Uterus (tissue), 4 donors: ENCODE measurements around the gene TICAM2. TPM values are rescaled to one million over a fixed set of nuclear protein-coding genes. Genes with fewer than 3 reads are reported as not detected.

Experiments
- DNase-seq, 2 donors: peaks; one replicate each; pipeline ENCODE4 v3.0.0-alpha.2; 2019 to 2020
- H3K27ac ChIP-seq, 2 donors: fragments of 200-600 bp; sonication (generic); 1 replicate in 1 of 2; 2 replicates in 1 of 2; pipeline ENCODE4 v1.5.1; 2016 to 2018
- H3K27me3 ChIP-seq, 2 donors: fragments of 200-600 bp; sonication (generic); one replicate each; pipeline ENCODE4 v1.5.1; 2018 to 2019; ENCODE audit warnings: control low read depth in 1 of 2
- H3K36me3 ChIP-seq, 2 donors: fragments of 200-600 bp; sonication (generic); one replicate each; pipeline ENCODE4 v1.5.1; 2019; ENCODE audit warnings: control low read depth in 1 of 2
- H3K4me1 ChIP-seq, 2 donors: fragments of 200-600 bp; sonication (generic); one replicate each; pipeline ENCODE4 v1.5.1; 2018 to 2019; ENCODE audit warnings: control low read depth in 1 of 2
- H3K4me3 ChIP-seq, 2 donors: fragments of 200-600 bp; sonication (generic); 1 replicate in 1 of 2; 2 replicates in 1 of 2; pipeline ENCODE4 v1.5.1; 2018 to 2019; ENCODE audit warnings: mild to moderate bottlenecking in 1 of 2
- H3K9me3 ChIP-seq, 2 donors: fragments of 200-600 bp; sonication (generic); one replicate each; pipeline ENCODE4 v1.5.1; 2019; ENCODE audit warnings: control low read depth in 1 of 2
- POLR2A ChIP-seq, 2 donors: fragments of 450-650 bp; IDR thresholded peaks; one replicate each; pipeline ENCODE4 v1.6.1; 2016; ENCODE audit warnings: antibody characterized with exemption in 2 of 2, mild to moderate bottlenecking in 1 of 2, moderate library complexity in 1 of 2
- intact Hi-C: fragments of 100-400 bp; cut with DNase I; formaldehyde crosslinking; loops from one replicate; pipeline ENCODE4 v1.15.1; 2023; ENCODE audit warnings: low total_unique reads
- total RNA-seq, 4 donors: library from RNA; depleted of rRNA in 3 of 4; stranded (reverse); fragments of >200 nt in 3 of 4; gene quantifications; one replicate each; pipeline versions ENCODE4 v1.1.0 to v1.2.4, GENCODE V29; 2014 to 2023
- TF ChIP-seq, protein P1 (sequence below), 4 experiments: fragments of 200-600 bp in 2 of 4; fragments of 450-650 bp in 2 of 4; sonication (generic) in 2 of 4; IDR thresholded peaks; one replicate each; pipeline ENCODE4 v1.5.1; 2016 to 2019; ENCODE audit warnings: antibody characterized with exemption in 4 of 4, mild to moderate bottlenecking in 2 of 4, moderate library complexity in 1 of 4
- donor health status: DM: yes; HTN: yes; CAD: no.

TICAM2 gene
- total RNA-seq, 4 donors from 2014 or later: 5.4 to 14.0 (median 13.5) TPM; not detected in 1

- H3K4me1 ChIP-seq: no peaks in the 10 kb centered on the region
- no peak for TF ChIP-seq POLR2A (IDR thresholded peaks at IDR 0.05)
- TF ChIP-seq, protein P1, sequence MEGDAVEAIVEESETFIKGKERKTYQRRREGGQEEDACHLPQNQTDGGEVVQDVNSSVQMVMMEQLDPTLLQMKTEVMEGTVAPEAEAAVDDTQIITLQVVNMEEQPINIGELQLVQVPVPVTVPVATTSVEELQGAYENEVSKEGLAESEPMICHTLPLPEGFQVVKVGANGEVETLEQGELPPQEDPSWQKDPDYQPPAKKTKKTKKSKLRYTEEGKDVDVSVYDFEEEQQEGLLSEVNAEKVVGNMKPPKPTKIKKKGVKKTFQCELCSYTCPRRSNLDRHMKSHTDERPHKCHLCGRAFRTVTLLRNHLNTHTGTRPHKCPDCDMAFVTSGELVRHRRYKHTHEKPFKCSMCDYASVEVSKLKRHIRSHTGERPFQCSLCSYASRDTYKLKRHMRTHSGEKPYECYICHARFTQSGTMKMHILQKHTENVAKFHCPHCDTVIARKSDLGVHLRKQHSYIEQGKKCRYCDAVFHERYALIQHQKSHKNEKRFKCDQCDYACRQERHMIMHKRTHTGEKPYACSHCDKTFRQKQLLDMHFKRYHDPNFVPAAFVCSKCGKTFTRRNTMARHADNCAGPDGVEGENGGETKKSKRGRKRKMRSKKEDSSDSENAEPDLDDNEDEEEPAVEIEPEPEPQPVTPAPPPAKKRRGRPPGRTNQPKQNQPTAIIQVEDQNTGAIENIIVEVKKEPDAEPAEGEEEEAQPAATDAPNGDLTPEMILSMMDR (IDR thresholded peaks at IDR 0.05): no peak
- no peaks in the 10 kb centered on the region for H3K27me3 ChIP-seq
- no peak overlapping the region for H3K4me3 ChIP-seq
- no peaks in the 10 kb centered on the region for H3K9me3 ChIP-seq
- no peak overlapping the region for H3K27ac ChIP-seq
- no peaks in the 10 kb centered on the region for H3K36me3 ChIP-seq
- DNase-seq: no peak
- intact Hi-C loops: no loop called here
Measured at GRCh38 chr5:115588640-115589039, 13.6 kb downstream of the TICAM2 start.

- H3K4me3 ChIP-seq: no peak overlapping the region
- no peak overlapping the region for H3K27ac ChIP-seq
- no peak for DNase-seq
- TF ChIP-seq, protein P1 (IDR thresholded peaks at IDR 0.05): peak; percentile 35 to 71 (median 51)
- TF ChIP-seq POLR2A (IDR thresholded peaks at IDR 0.05): no peak
- intact Hi-C loops: loop anchor here (2.0 kb wide), 1 partner anchor 276 kb away; no protein-coding TSS in a partner anchor
- H3K36me3 ChIP-seq: no peaks in the 10 kb centered on the region
- no peaks in the 10 kb centered on the region for H3K4me1 ChIP-seq
- H3K9me3 ChIP-seq: no peaks in the 10 kb centered on the region
- H3K27me3 ChIP-seq: no peaks in the 10 kb centered on the region
Measured at GRCh38 chr5:115586525-115587146, 15.6 kb downstream of the TICAM2 start.

DNA sequence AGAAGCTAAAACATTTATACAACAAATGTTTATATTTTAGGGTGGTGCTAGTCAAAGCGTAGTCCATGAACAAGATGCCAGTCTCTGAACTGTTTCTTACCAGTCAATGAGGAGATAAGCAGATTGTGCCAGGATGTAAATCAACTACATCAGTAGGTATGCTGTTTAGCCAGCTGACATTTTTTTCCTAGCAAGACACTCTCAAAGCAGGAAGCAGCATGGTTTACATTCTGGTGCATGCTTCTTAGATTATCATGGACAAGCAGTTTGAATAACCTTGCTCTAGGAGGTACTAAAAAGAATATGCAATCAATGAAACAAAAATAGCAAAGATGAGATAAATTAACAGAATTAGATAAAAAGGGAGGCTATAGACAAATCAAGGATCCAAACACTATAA lies 17.0 kb downstream of the TICAM2 start:
- H3K27ac ChIP-seq: no peak overlapping the region
- intact Hi-C loops: no loop called here
- H3K9me3 ChIP-seq: no peaks in the 10 kb centered on the region
- H3K4me1 ChIP-seq: no peaks in the 10 kb centered on the region
- no peaks in the 10 kb centered on the region for H3K27me3 ChIP-seq
- DNase-seq: no peak
- H3K36me3 ChIP-seq: no peaks in the 10 kb centered on the region
- H3K4me3 ChIP-seq: no peak overlapping the region
- TF ChIP-seq POLR2A (IDR thresholded peaks at IDR 0.05): no peak
- TF ChIP-seq, protein P1 (IDR thresholded peaks at IDR 0.05): no peak

DNA sequence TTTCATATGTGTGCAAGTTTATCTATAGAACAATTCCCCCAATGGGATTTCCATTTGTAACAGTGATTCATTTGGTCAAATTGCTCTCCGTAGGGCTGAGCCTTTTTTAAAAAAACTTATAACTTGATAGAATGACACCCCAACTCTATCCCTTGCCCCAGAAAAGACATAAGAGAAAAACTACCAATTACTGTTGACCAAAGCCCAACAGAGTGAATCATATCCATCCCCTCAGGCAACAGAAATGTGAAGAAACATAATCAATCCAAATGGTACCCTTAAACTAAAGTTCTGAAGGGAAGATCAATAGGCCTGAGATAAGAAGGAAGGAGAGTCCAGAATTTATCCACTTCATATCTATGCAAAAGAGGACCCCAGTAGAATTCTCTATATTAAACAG lies 17.8 kb downstream of the TICAM2 start:
- intact Hi-C loops: no loop called here
- no peaks in the 10 kb centered on the region for H3K4me1 ChIP-seq
- no peaks in the 10 kb centered on the region for H3K9me3 ChIP-seq
- TF ChIP-seq, protein P1 (IDR thresholded peaks at IDR 0.05): no peak
- TF ChIP-seq POLR2A (IDR thresholded peaks at IDR 0.05): no peak
- no peak overlapping the region for H3K27ac ChIP-seq
- no peaks in the 10 kb centered on the region for H3K36me3 ChIP-seq
- no peak overlapping the region for H3K4me3 ChIP-seq
- DNase-seq: no peak
- no peaks in the 10 kb centered on the region for H3K27me3 ChIP-seq

GRCh38 chr5:115583474-115583873 lies 18.8 kb downstream of the TICAM2 start:
- DNase-seq: no peak
- Histone ChIP-seq H3K27me3 (no peaks in the 10 kb centered on the region), H3K9me3 (no peaks in the 10 kb centered on the region), H3K4me1 (no peaks in the 10 kb centered on the region), H3K27ac (no peak overlapping the region), H3K36me3 (no peaks in the 10 kb centered on the region), H3K4me3 (no peak overlapping the region)
- TF ChIP-seq, protein P1 (IDR thresholded peaks at IDR 0.05): no peak
- intact Hi-C loops: no loop called here
